Naive thymus-derived CD4-positive, alpha-beta T cell (primary cell): Measurements from ENCODE around the gene SUCLG2. TPM values are rescaled to one million over a fixed set of nuclear protein-coding genes. Genes with fewer than 3 reads are reported as not detected.

ENCODE experiments used
- ATAC-seq: fragments of 150-1000 bp; cut with Tn5 transposase; 2 replicates; pipeline ENCODE4 v1.10.0; 2021; ENCODE audit warnings: mild to moderate bottlenecking, moderate library complexity
- CTCF ChIA-PET: fragments of 350-600 bp; sonication (Branson Sonifier 250); formaldehyde crosslinking; loops from one replicate; lab custom pipeline; 2021; ENCODE audit warnings: antibody characterized with exemption; lab: Charles Lee
- POLR2A ChIA-PET: fragments of 350-600 bp; sonication (Branson Sonifier 250); formaldehyde crosslinking; loops from one replicate; lab custom pipeline; 2021; ENCODE audit warnings: antibody characterized with exemption, inconsistent platforms; lab: Charles Lee
- DNase-seq, 9 donors: peaks; one replicate each; pipeline versions ENCODE4 v3.0.0 to v3.0.0-alpha.2; 2020 to 2022; ENCODE audit warnings: mixed read lengths in 1 of 9
- H3K27ac ChIP-seq: one replicate; pipeline ENCODE4 v1.7.0; 2013; ENCODE audit warnings: mild to moderate bottlenecking, low read depth, low read length, moderate library complexity
- H3K27me3 ChIP-seq, 2 donors: one replicate each; pipeline ENCODE4 v1.7.0; 2013; ENCODE audit warnings: low read length in 2 of 2, mild to moderate bottlenecking in 2 of 2, moderate library complexity in 2 of 2; ENCODE audit not compliant: control insufficient read depth in 2 of 2, insufficient read depth in 2 of 2
- H3K36me3 ChIP-seq, 3 experiments: 1 replicate in 2 of 3; 2 replicates in 1 of 3; pipeline ENCODE4 v1.7.0; 2013; ENCODE audit warnings: low read length in 3 of 3, mild to moderate bottlenecking in 3 of 3, moderate library complexity in 1 of 3; ENCODE audit not compliant: insufficient read depth in 3 of 3, control insufficient read depth in 2 of 3
- H3K4me1 ChIP-seq, 2 donors: one replicate each; pipeline ENCODE4 v1.7.0; 2013; ENCODE audit warnings: low read length in 2 of 2, mild to moderate bottlenecking in 2 of 2, moderate library complexity in 1 of 2; ENCODE audit not compliant: control insufficient read depth in 2 of 2, insufficient read depth in 2 of 2
- H3K4me3 ChIP-seq: 2 replicates; pipeline ENCODE4 v1.7.0; 2013; ENCODE audit warnings: mild to moderate bottlenecking, low read length
- H3K9me3 ChIP-seq, 3 experiments: 1 replicate in 2 of 3; 2 replicates in 1 of 3; pipeline ENCODE4 v1.7.0; 2013; ENCODE audit warnings: low read length in 3 of 3; ENCODE audit not compliant: control insufficient read depth in 2 of 3
- H3K27ac Mint-ChIP-seq, 9 donors: one replicate each; pipeline ENCODE4 v1.8.0; 2020 to 2022; ENCODE audit warnings: mixed read lengths in 9 of 9, mild to moderate bottlenecking in 8 of 9, moderate library complexity in 5 of 9, inconsistent platforms in 2 of 9
- H3K27me3 Mint-ChIP-seq, 5 donors: one replicate each; pipeline ENCODE4 v1.8.0; 2021 to 2022; ENCODE audit warnings: mixed read lengths in 5 of 5, mild to moderate bottlenecking in 1 of 5
- H3K36me3 Mint-ChIP-seq, 5 donors: one replicate each; pipeline ENCODE4 v1.8.0; 2020 to 2022; ENCODE audit warnings: mixed read lengths in 5 of 5, mild to moderate bottlenecking in 3 of 5, inconsistent platforms in 1 of 5
- H3K4me1 Mint-ChIP-seq, 7 donors: one replicate each; pipeline ENCODE4 v1.8.0; 2020 to 2022; ENCODE audit warnings: mixed read lengths in 7 of 7, mild to moderate bottlenecking in 3 of 7, inconsistent platforms in 1 of 7
- H3K4me3 Mint-ChIP-seq, 10 donors: one replicate each; pipeline ENCODE4 v1.8.0; 2020 to 2022; ENCODE audit warnings: mild to moderate bottlenecking in 10 of 10, mixed read lengths in 10 of 10, moderate library complexity in 6 of 10, inconsistent platforms in 2 of 10
- H3K9me3 Mint-ChIP-seq, 11 donors: one replicate each; pipeline ENCODE4 v1.8.0; 2020 to 2022; ENCODE audit warnings: mixed read lengths in 11 of 11, mild to moderate bottlenecking in 4 of 11, inconsistent platforms in 1 of 11, moderate library complexity in 1 of 11
- intact Hi-C, 2 donors: fragments of 100-400 bp; cut with micrococcal nuclease; formaldehyde crosslinking; loops; one replicate each; pipeline ENCODE4 v1.15.1; 2023
- polyA plus RNA-seq, 2 donors: library from polyadenylated mRNA; unstranded; fragments of 300-500 nt; fragmentation: Illumina TruSeq; gene quantifications; one replicate each; pipeline ENCODE4 v1.2.3, GENCODE V29; 2021
- total RNA-seq, 6 experiments: library from RNA in 5 of 6; stranded (reverse) in 5 of 6; gene quantifications; 1 replicate in 5 of 6; 2 replicates in 1 of 6; pipeline ENCODE4 v1.2.3 and lab custom pipeline; 2021 to 2026

Gene SUCLG2
- total and polyA plus RNA-seq, 7 experiments from 2014 or later: 49.7 to 97.9 (median 64.7) TPM

DNA sequence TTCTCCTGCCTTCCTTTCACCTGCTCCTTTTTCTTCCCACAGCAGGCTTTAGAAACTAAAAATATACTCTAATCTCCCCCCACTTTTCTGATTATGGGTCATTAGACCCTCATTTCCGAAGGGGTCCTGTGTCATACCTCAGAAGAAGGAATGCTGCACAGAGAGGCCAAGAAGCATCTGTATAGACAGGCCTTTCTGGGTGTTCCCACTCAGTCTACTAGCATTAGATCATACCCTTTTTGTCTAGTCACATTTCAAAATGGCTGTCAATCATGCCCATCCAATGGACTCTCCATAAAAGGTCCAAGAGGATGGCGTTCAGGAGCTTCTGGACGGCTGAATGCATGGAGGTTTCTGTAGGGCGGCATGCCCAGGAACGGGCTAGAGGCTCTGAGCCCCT is 192.2 kb downstream of the SUCLG2 start:
- Histone ChIP-seq H3K27me3 (no peaks in the 10 kb centered on the region), H3K36me3 (peaks cover 0 to 15% (median 0%) of the 10 kb centered on the region in 3 experiments), H3K27ac (no peak overlapping the region), H3K4me1 (no peaks in the 10 kb centered on the region), H3K9me3 (no peaks in the 10 kb centered on the region), H3K4me3 (no peak overlapping the region)
- Mint-ChIP-seq H3K27me3 (no peaks in the 10 kb centered on the region), H3K4me3 (no peak overlapping the region), H3K4me1 (peaks cover 7 to 52% (median 23%) of the 10 kb centered on the region in 7 donors), H3K9me3 (peaks cover 0 to 4% (median 0%) of the 10 kb centered on the region in 11 donors), H3K36me3 (peaks cover 4 to 74% (median 41%) of the 10 kb centered on the region in 5 donors), H3K27ac (peak overlapping the region in 2 of 9 donors; percentile 7 to 39)
- DNase-seq (no peak), ATAC-seq (no peak)
- ChIA-PET CTCF (no interaction called here), POLR2A (interaction anchor here (0.7 kb wide), 1 partner anchor 361 kb away, joined by 3 read pairs; no protein-coding TSS in a partner anchor)
- intact Hi-C loops: no loop called here

DNA sequence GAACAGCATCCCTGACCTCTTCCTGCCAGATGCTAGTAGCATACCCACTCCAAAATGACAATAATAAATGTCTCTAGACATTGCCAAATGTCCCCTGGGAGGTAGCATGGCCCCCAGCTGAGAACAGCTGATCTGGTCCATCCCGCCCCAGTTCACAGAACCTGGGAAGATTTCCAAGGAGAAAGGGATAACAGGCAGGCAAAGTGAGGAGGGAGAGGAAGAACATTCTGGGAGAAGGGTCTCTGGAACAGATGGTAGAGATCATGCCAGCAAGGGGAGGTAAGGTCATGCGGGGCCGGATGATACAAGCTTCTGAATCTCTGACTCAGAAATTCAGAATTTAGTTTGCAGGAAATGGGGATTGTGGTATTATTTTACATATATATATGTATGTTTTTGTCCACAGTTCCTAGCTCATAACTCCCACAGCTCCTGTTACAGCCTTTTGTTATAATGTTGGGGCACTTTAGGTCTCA is 192.7 kb downstream of the SUCLG2 start:
- Histone ChIP-seq H3K9me3 (no peaks in the 10 kb centered on the region), H3K4me3 (no peak overlapping the region), H3K4me1 (no peaks in the 10 kb centered on the region), H3K27me3 (no peaks in the 10 kb centered on the region), H3K27ac (no peak overlapping the region), H3K36me3 (peaks cover 0 to 15% (median 0%) of the 10 kb centered on the region in 3 experiments)
- Mint-ChIP-seq H3K9me3 (peaks cover 0 to 4% (median 0%) of the 10 kb centered on the region in 11 donors), H3K4me3 (no peak overlapping the region), H3K36me3 (peaks cover 4 to 69% (median 37%) of the 10 kb centered on the region in 5 donors), H3K4me1 (peaks cover 7 to 52% (median 23%) of the 10 kb centered on the region in 7 donors), H3K27me3 (no peaks in the 10 kb centered on the region), H3K27ac (no peak overlapping the region)
- CTCF ChIA-PET: no interaction called here
- intact Hi-C loops: no loop called here
- POLR2A ChIA-PET: interaction anchor here (0.7 kb wide), 1 partner anchor 361 kb away, joined by 3 read pairs; no protein-coding TSS in a partner anchor
- DNase-seq (no peak), ATAC-seq (no peak)

DNA sequence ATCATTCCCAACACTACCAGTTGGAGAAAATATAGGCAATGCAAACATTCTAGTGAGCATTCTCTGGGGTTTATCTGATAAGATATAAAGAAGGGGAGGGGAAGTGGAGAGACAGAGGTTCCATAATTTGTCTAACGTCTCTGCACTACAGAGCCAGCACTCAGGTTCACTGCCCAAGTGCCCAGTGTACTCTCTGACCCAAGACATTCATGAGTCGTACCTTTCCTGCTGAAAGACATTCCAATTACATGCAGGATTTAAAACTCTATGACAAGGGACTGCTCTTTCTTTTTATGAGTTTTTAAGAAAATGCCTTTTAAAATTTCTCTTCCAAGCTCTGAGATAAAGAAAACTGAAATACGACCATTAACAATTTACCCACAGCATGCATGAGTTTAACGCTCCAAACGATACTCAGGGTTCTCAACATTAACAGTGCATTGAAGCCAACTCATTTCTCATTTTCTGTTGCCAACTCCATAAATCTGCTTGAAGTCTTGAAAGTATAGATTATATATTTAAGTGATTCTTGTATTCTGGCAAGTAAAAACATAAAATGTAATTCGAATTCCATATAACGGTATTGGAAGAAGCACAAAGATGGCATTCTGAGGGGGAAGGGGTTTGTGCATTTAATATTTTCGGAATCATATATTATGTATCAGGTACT is 193.4 kb downstream of the SUCLG2 start:
- intact Hi-C loops: no loop called here
- H3K9me3 ChIP-seq: no peaks in the 10 kb centered on the region
- H3K27me3 Mint-ChIP-seq: no peaks in the 10 kb centered on the region
- POLR2A ChIA-PET: no interaction called here
- H3K9me3 Mint-ChIP-seq: peaks cover 0 to 4% (median 0%) of the 10 kb centered on the region in 11 donors
- CTCF ChIA-PET: no interaction called here
- no peak overlapping the region for H3K4me3 ChIP-seq
- peaks cover 0 to 15% (median 0%) of the 10 kb centered on the region in 3 experiments for H3K36me3 ChIP-seq
- no peak overlapping the region for H3K4me3 Mint-ChIP-seq
- H3K4me1 ChIP-seq: no peaks in the 10 kb centered on the region
- no peaks in the 10 kb centered on the region for H3K27me3 ChIP-seq
- ATAC-seq (no peak), DNase-seq (no peak)
- H3K27ac Mint-ChIP-seq: no peak overlapping the region
- no peak overlapping the region for H3K27ac ChIP-seq
- H3K36me3 Mint-ChIP-seq: peaks cover 4 to 71% (median 42%) of the 10 kb centered on the region in 5 donors
- H3K4me1 Mint-ChIP-seq: peaks cover 7 to 52% (median 23%) of the 10 kb centered on the region in 7 donors

DNA sequence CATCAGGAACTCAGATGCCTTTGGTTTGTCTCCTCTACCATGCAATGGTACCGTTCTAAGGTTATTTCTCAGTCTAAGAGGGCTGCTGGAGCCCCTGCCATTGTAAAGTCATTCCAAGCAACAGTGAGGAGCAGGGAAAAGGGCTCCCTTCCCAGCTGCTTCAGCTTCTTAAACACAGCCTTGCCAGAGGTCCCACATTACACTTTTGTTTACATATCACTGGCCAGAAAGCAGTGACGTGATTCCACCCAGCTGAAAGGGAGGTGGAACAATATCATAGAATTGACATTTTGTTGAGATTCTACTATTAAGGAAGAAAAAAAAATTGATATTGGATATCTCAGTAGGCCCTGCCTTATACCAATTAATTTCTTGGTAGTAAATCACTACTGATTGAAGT is 194.6 kb downstream of the SUCLG2 start:
- H3K27me3 Mint-ChIP-seq: no peaks in the 10 kb centered on the region
- peaks cover 0 to 15% (median 0%) of the 10 kb centered on the region in 3 experiments for H3K36me3 ChIP-seq
- H3K27me3 ChIP-seq: no peaks in the 10 kb centered on the region
- H3K9me3 Mint-ChIP-seq: no peaks in the 10 kb centered on the region
- ChIA-PET CTCF (interaction anchor here (0.7 kb wide), 1 partner anchor 20 kb away, joined by 3 read pairs; no protein-coding TSS in a partner anchor), POLR2A (no interaction called here)
- no peaks in the 10 kb centered on the region for H3K9me3 ChIP-seq
- intact Hi-C loops: no loop called here
- H3K4me1 ChIP-seq: no peaks in the 10 kb centered on the region
- H3K4me3 Mint-ChIP-seq: no peak overlapping the region
- no peak overlapping the region for H3K27ac ChIP-seq
- peaks cover 4 to 45% (median 15%) of the 10 kb centered on the region in 7 donors for H3K4me1 Mint-ChIP-seq
- H3K27ac Mint-ChIP-seq: no peak overlapping the region
- no peak overlapping the region for H3K4me3 ChIP-seq
- H3K36me3 Mint-ChIP-seq: peaks cover 3 to 74% (median 44%) of the 10 kb centered on the region in 5 donors
- no peak for ATAC-seq
- no peak for DNase-seq

DNA sequence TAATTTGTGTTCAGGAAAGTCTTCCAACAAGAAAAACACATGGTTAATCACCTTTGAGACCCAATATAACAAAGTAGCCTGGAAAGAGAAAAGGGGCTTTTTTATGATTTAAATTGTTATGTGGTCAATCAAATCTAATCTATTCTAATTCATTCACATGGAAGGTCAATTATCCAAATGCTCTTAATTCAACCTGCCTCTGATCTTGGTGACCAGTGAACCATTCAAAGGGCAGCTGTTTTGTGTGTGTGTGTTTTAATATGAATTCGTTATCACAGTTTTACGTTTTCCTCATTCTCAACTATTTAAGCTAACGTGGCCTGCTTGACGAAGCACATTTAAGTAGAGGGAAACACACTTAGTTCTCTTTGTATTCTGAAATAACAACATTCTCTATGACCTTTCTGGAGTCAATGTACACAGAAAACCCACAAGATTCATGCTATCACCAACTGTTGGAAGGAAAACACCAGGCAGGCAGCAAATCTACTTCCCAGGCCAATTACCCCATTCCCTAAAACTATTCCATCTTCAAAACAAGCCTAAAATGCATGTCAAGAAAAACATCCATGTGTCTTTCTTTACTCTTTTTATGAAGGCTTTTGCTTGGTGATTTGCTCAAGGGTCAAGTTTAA is 195.4 kb downstream of the SUCLG2 start:
- no peaks in the 10 kb centered on the region for H3K27me3 ChIP-seq
- peaks cover 0 to 73% (median 45%) of the 10 kb centered on the region in 5 donors for H3K36me3 Mint-ChIP-seq
- no peak overlapping the region for H3K4me3 ChIP-seq
- no peaks in the 10 kb centered on the region for H3K9me3 ChIP-seq
- ATAC-seq: no peak
- no peak overlapping the region for H3K4me3 Mint-ChIP-seq
- intact Hi-C loops: no loop called here
- H3K4me1 Mint-ChIP-seq: peaks cover 4 to 38% (median 13%) of the 10 kb centered on the region in 7 donors
- no peak overlapping the region for H3K27ac Mint-ChIP-seq
- no peaks in the 10 kb centered on the region for H3K9me3 Mint-ChIP-seq
- POLR2A ChIA-PET: no interaction called here
- CTCF ChIA-PET: no interaction called here
- H3K36me3 ChIP-seq: peaks cover 0 to 15% (median 0%) of the 10 kb centered on the region in 3 experiments
- H3K27me3 Mint-ChIP-seq: no peaks in the 10 kb centered on the region
- no peak for DNase-seq
- no peak overlapping the region for H3K27ac ChIP-seq
- H3K4me1 ChIP-seq: no peaks in the 10 kb centered on the region

DNA sequence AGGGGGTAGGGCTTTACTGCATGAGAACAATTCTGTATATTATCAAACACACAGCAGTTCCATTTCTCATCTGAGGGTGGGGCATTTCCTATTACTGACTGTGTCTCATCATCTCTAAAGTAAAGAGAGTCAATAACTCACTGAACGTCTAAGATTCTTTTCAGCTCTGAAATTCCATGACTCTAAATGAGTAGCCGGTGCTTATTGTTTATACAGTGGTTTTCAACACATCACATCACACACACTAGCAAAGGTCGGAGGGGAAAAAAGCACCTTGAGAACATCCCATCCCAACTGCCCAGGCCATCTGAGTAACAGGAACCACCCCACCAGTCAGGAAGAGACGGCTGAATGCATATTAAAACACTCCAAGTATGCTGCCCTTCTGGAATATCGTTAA is 196.0 kb downstream of the SUCLG2 start:
- DNase-seq: no peak
- no peaks in the 10 kb centered on the region for H3K27me3 ChIP-seq
- H3K36me3 ChIP-seq: peaks cover 0 to 11% (median 0%) of the 10 kb centered on the region in 3 experiments
- Mint-ChIP-seq H3K36me3 (peaks cover 0 to 70% (median 48%) of the 10 kb centered on the region in 5 donors), H3K27me3 (no peaks in the 10 kb centered on the region), H3K4me3 (no peak overlapping the region), H3K4me1 (peaks cover 4 to 35% (median 13%) of the 10 kb centered on the region in 7 donors), H3K9me3 (no peaks in the 10 kb centered on the region), H3K27ac (no peak overlapping the region)
- no peak overlapping the region for H3K27ac ChIP-seq
- no peaks in the 10 kb centered on the region for H3K4me1 ChIP-seq
- ChIA-PET CTCF (no interaction called here), POLR2A (no interaction called here)
- intact Hi-C loops: no loop called here
- H3K4me3 ChIP-seq: no peak overlapping the region
- ATAC-seq: no peak
- no peaks in the 10 kb centered on the region for H3K9me3 ChIP-seq
